Neural crest cell (in vitro differentiated cells): ENCODE results near the gene NTRK2. TPM values are rescaled to one million over a fixed set of nuclear protein-coding genes. Genes with fewer than 3 reads are reported as not detected.

Experiments
- DNase-seq: peaks from one replicate; pipeline ENCODE4 v3.0.0; 2021; ENCODE audit warnings: low read depth, mixed read lengths, low spot score
- H3K27ac Mint-ChIP-seq: one replicate; pipeline ENCODE4 v1.8.0; 2021; ENCODE audit warnings: mild to moderate bottlenecking, mixed read lengths; ENCODE audit not compliant: unreplicated experiment
- H3K27me3 Mint-ChIP-seq: 2 replicates; pipeline ENCODE4 v1.8.0; 2021; ENCODE audit warnings: low read depth, mild to moderate bottlenecking, mixed read lengths
- H3K36me3 Mint-ChIP-seq: 2 replicates; pipeline ENCODE4 v1.8.0; 2021; ENCODE audit warnings: low read depth, mild to moderate bottlenecking, mixed read lengths
- H3K4me1 Mint-ChIP-seq: 2 replicates; pipeline ENCODE4 v1.8.0; 2021; ENCODE audit warnings: mixed read lengths
- H3K4me3 Mint-ChIP-seq: one replicate; pipeline ENCODE4 v1.8.0; 2021; ENCODE audit warnings: mild to moderate bottlenecking, mixed read lengths
- H3K9me3 Mint-ChIP-seq: 2 replicates; pipeline ENCODE4 v1.8.0; 2021; ENCODE audit warnings: mixed read lengths
- CTCF ChIP-seq: fragments of 200-600 bp; sonication (generic); conservative IDR thresholded peaks from 2 replicates; pipeline ENCODE4 v1.5.0; 2021; ENCODE audit warnings: antibody characterized with exemption, mild to moderate bottlenecking
- total RNA-seq: library from RNA; stranded (reverse); gene quantifications from 2 replicates; pipeline ENCODE4 v1.2.1, GENCODE V29; 2021

NTRK2 gene
- total RNA-seq, 1 donor from 2014 or later, result 20.6 TPM

GRCh38 chr9:84852617-84853301, 183.2 kb downstream of the NTRK2 start:
- Mint-ChIP-seq H3K4me3 (no peak overlapping the region), H3K27ac (no peak overlapping the region), H3K9me3 (peaks cover 2% of the 10 kb centered on the region), H3K36me3 (no peaks in the 10 kb centered on the region), H3K4me1 (peaks cover 65% of the 10 kb centered on the region), H3K27me3 (no peaks in the 10 kb centered on the region)
- DNase-seq, result no peak
- TF ChIP-seq CTCF, result no peak

- Mint-ChIP-seq H3K9me3 (peaks cover 2% of the 10 kb centered on the region), H3K36me3 (no peaks in the 10 kb centered on the region), H3K4me3 (no peak overlapping the region), H3K4me1 (peaks cover 68% of the 10 kb centered on the region), H3K27ac (no peak overlapping the region), H3K27me3 (peaks cover 2% of the 10 kb centered on the region)
- TF ChIP-seq CTCF, result no peak
- no peak for DNase-seq
These were observed 186.7 kb downstream of the NTRK2 start for GRCh38 chr9:84856181-84856632.

- no peak for DNase-seq
- Mint-ChIP-seq H3K27me3 (peaks cover 2% of the 10 kb centered on the region), H3K27ac (no peak overlapping the region), H3K4me3 (no peak overlapping the region), H3K36me3 (no peaks in the 10 kb centered on the region), H3K9me3 (peaks cover 2% of the 10 kb centered on the region), H3K4me1 (peaks cover 70% of the 10 kb centered on the region)
- no peak for TF ChIP-seq CTCF
These were observed 187.7 kb downstream of the NTRK2 start for GRCh38 chr9:84857211-84857610.

- no peak for DNase-seq
- Mint-ChIP-seq H3K4me3 (no peak overlapping the region), H3K36me3 (no peaks in the 10 kb centered on the region), H3K27ac (peak overlapping the region; percentile 70), H3K9me3 (peaks cover 2% of the 10 kb centered on the region), H3K4me1 (peaks cover 72% of the 10 kb centered on the region), H3K27me3 (peaks cover 2% of the 10 kb centered on the region)
- no peak for TF ChIP-seq CTCF
These were observed 188.8 kb downstream of the NTRK2 start for GRCh38 chr9:84858364-84858763.

- Mint-ChIP-seq H3K4me3 (peak overlapping the region; percentile 41), H3K4me1 (peaks cover 66% of the 10 kb centered on the region), H3K27me3 (peaks cover 2% of the 10 kb centered on the region), H3K9me3 (no peaks in the 10 kb centered on the region), H3K27ac (no peak overlapping the region), H3K36me3 (no peaks in the 10 kb centered on the region)
- no peak for DNase-seq
- no peak for TF ChIP-seq CTCF
These were observed 191.0 kb downstream of the NTRK2 start for GRCh38 chr9:84860249-84861115.
